ENCODE results near the gene TPD52L1. TPM values are rescaled to one million over a fixed set of nuclear protein-coding genes. Genes with fewer than 3 reads are reported as not detected.

Gene TPD52L1
- polyA plus RNA-seq (2012; ENCODE audit: insufficient read length, low read depth) = 7.5 TPM

DNA sequence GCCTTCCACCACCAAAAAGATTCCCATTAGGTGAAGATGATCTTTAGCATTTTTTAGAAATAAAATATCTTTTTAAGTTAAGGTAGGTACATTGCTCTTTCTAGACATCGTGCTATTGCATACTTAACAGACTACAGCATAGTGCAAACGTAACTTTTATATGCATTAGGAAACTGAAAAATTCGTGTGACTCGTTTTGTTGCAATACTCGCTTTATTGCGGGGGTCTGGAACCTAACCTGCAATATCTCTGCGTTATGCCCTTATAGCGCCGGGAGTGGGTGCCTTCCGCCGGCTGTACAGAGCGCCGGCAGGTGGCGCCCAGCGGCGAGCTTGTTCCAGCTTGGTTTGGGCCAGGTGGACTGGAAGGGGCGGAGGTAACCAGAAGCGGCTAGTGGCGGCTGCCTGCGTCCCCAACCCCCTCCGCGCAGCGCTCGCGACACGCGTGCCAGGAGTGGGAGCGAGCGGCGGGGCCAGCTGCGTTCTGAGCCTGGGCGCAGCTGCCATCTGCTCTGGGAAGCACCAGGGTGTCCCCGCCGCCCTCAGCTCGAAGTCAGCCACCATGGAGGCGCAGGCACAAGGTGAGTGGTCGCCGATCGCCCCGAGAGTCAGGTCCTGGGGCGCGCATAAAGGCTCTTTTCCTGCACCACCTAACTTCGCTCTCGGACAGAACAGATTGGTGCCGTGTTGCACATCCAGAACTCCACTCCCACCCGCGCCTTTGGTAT lies at the start of gene TPD52L1:
Gene TPD52L1, plus strand, starts transcription at position 383 of the 727 bp plus-strand sequence. Its CDS starts 179 bp downstream, at position 562.
- TF ChIP-seq FOXP2 (optimal IDR thresholded peaks at IDR 0.05; ENCODE audit: borderline replicate concordance, extremely low read depth, extremely low read length, insufficient read depth) (peak; percentile 69), POLR2AphosphoS5 (IDR thresholded peaks at IDR 0.05; ENCODE audit: low read depth, low read length) (no peak)

- TF ChIP-seq POLR2AphosphoS5 (IDR thresholded peaks at IDR 0.05; ENCODE audit: low read depth, low read length) = no peak
- no peak for TF ChIP-seq SIN3A (IDR thresholded peaks at IDR 0.05; ENCODE audit: borderline replicate concordance, insufficient read depth, low read length)
- TF ChIP-seq TAF1 (IDR thresholded peaks at IDR 0.05; ENCODE audit: borderline replicate concordance, insufficient read depth, low read length) = no peak
- no peak for TF ChIP-seq FOXP2 (optimal IDR thresholded peaks at IDR 0.05; ENCODE audit: borderline replicate concordance, extremely low read depth, extremely low read length, insufficient read depth)
- no peak for TF ChIP-seq REST (IDR thresholded peaks at IDR 0.05; ENCODE audit: insufficient read depth in 1 of 2, low read depth in 2 of 2, low read length in 2 of 2)
These were observed 49.1 kb upstream of the TPD52L1 start for GRCh38 chr6:125104425-125104824.

DNA sequence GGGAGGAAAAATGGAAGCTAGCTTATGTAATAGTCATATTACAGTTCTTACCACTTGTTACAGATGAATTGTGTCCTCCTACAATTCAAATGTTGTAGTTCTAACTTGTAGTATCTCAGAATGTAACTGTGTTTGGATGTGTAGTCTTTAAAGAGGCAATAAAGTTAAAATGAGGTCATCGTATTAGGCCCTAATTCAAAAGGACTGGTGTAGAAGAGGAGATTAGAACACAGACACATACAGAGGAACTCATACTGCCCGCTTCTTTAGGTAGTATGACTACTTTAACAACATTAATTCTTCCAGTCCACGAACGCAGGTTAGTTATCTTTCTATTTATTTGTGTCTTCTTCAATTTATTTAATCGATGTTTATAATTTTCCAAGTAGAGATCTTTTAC lies 46.5 kb upstream of the TPD52L1 start:
- TF ChIP-seq FOXP2 (optimal IDR thresholded peaks at IDR 0.05; ENCODE audit: borderline replicate concordance, extremely low read depth, extremely low read length, insufficient read depth) = no peak
- TF ChIP-seq REST (IDR thresholded peaks at IDR 0.05; ENCODE audit: insufficient read depth in 1 of 2, low read depth in 2 of 2, low read length in 2 of 2) = no peak
- TF ChIP-seq TAF1 (IDR thresholded peaks at IDR 0.05; ENCODE audit: borderline replicate concordance, insufficient read depth, low read length) = no peak
- TF ChIP-seq POLR2AphosphoS5 (IDR thresholded peaks at IDR 0.05; ENCODE audit: low read depth, low read length) = no peak
- no peak for TF ChIP-seq SIN3A (IDR thresholded peaks at IDR 0.05; ENCODE audit: borderline replicate concordance, insufficient read depth, low read length)

- TF ChIP-seq REST (IDR thresholded peaks at IDR 0.05; ENCODE audit: insufficient read depth in 1 of 2, low read depth in 2 of 2, low read length in 2 of 2) (no peak), SIN3A (IDR thresholded peaks at IDR 0.05; ENCODE audit: borderline replicate concordance, insufficient read depth, low read length) (no peak), FOXP2 (optimal IDR thresholded peaks at IDR 0.05; ENCODE audit: borderline replicate concordance, extremely low read depth, extremely low read length, insufficient read depth) (no peak), POLR2AphosphoS5 (IDR thresholded peaks at IDR 0.05; ENCODE audit: low read depth, low read length) (no peak), TAF1 (IDR thresholded peaks at IDR 0.05; ENCODE audit: borderline replicate concordance, insufficient read depth, low read length) (no peak)
These were observed 45.7 kb upstream of the TPD52L1 start for GRCh38 chr6:125107896-125108295.

DNA sequence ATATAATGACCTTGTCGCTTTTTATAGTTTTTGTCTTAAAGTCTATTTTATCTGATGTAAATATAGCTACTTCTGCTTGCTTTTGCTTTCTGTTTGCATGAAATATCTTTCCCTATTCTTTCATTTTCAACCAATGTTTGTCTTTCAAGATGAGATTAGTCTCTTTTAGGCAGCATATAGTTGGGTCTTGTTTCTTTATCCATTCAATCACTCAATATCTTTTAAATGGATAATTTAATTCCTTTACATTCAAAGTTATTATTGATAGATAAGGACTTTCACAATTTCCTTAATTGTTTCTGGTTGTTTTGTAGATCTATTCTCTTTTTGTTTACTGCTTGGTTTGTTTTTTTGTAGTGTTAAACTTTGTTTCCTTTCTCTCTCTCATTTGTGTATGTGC lies 43.5 kb upstream of the TPD52L1 start:
- TF ChIP-seq TAF1 (IDR thresholded peaks at IDR 0.05; ENCODE audit: borderline replicate concordance, insufficient read depth, low read length) = no peak

GRCh38 chr6:125111219-125111983 lies 42.2 kb upstream of the TPD52L1 start:
- TF ChIP-seq POLR2AphosphoS5 (IDR thresholded peaks at IDR 0.05; ENCODE audit: low read depth, low read length) = no peak
- TF ChIP-seq SIN3A (IDR thresholded peaks at IDR 0.05; ENCODE audit: borderline replicate concordance, insufficient read depth, low read length) = no peak
- TF ChIP-seq TAF1 (IDR thresholded peaks at IDR 0.05; ENCODE audit: borderline replicate concordance, insufficient read depth, low read length) = no peak
- no peak for TF ChIP-seq REST (IDR thresholded peaks at IDR 0.05; ENCODE audit: insufficient read depth in 1 of 2, low read depth in 2 of 2, low read length in 2 of 2)
